HG03521 (cell line): ENCODE results near the gene TNFRSF13B.
"Not testable (repeated sequence)": the region's sequence is repeated elsewhere in the genome, so short reads cannot be mapped to it uniquely, and the experiment has no call there.

ENCODE experiments used
- ATAC-seq: cut with Tn5 transposase; IDR thresholded peaks from one replicate; pipeline ENCODE4 v1.9.1; 2021; ENCODE audit warnings: mild to moderate bottlenecking, moderate library complexity; ENCODE audit not compliant: unreplicated experiment

Gene TNFRSF13B

DNA sequence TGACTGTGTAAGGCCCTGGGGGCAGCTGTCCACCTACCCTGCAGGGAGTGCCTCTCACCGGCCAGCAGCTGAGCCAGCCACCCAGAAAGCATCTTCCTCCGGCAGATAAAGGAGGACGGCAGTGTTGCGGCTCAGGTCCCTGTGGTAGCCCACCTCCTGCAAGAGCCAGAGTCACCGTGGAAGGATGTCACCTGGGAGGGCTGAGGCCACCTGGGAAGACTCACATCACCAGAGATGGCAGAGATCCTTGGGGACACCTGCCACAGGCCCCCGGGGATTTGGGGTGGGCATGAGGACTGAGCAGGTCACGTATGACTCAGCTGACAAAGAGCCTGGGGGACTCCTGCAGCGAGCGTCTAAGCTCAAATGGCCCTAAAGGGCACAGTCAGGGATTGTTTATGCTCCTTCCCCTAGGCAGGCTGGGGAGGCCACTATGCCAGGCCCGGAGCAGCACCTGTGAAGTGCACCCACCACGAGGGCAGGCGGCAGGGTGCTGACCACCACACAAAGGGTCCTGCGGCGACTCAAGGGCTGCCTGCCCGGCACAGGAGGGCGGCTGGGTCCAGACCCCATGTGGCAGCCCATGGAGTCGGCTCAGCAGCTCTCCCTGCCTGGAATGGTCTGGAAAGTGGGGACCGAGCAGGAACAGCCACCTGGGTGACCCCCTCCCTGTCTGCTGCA is 44.1 kb downstream of the TNFRSF13B start:
- ATAC-seq = no peak

DNA sequence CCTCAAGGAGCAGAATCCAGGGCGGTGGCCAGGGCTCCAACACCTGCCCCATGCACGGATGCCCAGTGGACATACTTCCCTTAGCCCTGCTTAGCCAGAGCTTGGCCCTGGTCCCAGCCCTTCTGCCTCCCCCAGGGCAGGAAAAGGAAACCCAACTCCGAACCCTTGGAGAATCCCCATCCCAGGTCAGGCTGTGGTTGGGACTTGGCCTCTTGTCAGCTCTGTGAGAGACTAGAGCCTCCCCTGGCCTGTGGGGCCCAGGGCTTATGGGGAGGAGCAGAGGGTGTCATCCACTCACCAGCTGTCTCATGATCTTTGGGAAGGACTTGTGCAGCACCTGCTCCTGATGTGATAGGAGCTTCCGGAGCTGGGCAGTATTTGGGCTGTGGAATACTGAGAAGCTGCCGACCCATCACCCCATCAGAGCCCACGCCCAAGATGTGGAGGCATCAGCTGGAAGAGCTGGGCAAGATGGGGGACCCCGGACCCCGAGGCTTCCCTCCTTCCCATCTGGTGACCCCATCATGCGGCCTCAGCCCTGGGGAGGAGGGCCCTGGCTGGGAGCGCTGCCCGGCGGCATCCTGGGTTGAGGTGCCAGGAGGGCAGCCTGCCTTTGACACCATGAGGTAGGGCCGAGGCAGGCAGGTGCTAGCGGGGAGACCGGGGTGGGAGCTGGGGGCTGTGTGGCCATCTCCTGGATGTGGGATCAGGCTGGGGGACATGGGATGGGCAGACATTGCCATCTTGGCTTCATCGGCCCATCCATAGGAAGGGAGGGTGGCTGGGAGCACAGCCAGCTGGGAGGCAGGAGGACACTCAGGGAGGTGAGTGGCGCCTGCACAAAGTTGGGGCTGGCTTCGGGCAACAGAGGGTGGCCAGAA is 45.1 kb downstream of the TNFRSF13B start:
- ATAC-seq = no peak

DNA sequence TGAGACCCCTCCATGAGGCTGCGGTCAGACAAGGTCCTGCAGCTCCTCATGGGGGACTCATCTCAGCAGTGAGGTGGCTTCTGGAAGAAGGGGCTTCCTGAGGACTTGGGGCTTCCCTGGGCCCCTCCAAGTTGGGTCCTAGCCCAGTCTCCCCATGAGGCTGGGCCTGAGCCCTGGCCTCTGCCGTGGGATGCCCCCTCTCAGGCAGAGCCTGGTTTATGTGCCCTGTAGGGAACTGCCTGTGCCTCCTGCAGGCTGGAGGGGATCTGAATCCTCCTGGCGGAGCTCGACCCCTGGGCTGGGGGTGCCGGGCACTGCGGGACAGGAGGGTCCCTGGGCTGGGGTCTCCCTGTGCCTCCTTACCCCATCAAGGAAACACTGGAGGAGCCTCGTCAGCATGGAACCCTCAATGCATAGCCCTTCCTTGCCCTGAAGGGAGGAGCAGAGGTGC is 45.8 kb downstream of the TNFRSF13B start:
- no peak for ATAC-seq

DNA sequence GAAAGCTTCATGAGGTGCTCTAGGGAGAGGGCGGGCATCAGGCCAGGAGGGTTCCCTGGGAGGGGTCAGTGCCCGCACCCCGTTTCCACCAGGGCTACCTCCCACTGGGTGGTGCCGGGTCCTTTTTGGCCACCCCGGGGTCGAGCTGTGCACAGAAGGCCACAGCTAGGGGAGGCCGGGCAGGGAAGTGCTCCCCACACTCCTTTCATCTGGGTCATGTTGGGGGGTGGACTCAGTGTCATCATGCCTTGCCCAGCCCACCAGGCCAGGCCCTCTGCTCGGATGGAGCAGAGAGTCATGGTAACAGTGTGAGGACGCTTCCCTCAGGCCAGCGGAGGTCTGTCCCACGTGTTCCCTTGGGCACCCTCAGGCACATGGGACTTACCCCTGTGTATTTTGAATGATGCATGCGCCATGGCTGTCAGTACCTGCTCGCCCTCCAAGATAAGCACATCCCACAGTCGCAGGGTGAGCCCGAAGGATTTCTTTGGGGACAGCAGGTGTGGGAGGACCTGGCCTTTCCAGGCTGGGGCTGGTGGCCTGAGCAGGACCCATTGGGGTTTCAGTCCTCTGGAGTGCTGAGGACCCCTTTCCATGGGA is 46.4 kb downstream of the TNFRSF13B start:
- ATAC-seq = no peak

DNA sequence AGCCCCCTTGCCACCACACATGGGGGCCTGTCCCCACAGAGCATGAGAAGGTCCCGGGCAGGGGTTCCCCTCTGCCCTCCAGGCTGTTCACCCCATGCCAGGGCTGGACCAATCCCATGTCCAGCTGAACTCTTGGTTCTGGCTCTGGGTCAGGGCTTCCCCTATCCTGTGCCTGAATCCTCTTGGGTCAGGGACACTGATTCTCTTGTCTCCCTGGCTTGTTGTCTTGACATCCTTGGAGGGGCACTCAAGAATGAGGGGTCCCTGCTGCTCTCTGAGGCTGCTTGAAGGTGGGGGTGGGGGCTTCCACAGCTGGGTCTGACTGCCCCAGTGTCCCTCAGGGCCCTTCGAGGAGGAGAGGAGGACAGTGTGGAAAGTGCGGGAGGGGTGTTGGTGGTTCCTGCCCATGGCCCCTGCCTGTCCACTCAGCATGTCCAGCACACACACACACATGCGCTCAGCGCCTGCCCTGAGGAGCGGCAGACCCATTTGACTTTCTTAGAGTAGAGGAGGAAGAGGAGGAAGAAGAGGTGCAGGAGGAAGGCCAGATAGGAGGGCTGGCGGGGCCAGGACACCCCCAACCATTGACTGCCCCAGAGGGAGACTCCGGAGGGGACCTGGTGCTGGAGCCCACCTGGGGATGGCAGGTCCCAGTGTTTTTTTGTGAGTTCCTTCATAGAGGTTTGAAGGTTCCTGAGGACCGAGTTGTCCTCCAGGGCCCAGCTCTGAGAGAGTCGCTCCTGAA is 47.0 kb downstream of the TNFRSF13B start:
- ATAC-seq = no peak

DNA sequence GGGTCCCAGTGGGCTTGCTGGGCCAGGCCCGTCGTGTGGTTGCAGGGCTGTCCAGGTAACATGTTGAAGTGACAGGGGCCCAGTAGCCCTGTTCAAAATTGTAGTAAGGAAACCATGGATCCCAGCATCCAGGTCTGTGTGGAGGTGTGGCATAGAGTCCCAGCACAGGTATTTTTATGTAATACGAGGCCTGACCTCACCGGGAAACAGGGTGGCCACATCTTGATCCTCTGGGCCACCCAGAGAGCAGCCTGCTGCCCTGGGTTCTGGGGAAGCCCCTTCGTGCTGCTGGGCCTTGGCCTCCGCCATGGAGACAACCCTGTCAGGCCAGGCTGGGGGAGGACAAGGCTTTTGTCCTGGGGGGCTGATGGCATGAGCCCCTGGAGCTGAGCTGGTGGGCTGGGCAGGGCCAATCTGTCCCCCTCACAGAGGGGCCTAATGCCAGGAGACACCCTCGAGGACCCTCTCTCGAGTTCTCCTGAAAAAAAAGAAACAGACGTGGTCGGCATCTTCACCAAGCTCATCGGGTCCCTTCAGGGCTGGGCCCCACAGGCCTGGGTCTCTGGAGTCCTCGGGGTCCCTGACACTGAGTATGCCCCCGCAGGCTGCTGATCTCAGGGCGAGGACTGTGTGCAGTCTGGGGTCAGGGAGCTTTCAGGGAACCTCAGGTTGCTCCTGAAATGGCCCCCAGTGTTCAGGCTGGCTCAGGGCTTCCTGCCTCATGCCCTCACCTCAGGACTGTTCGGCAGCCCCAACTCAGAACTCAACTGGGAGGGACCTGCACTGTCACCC is 47.8 kb downstream of the TNFRSF13B start:
- no peak for ATAC-seq

DNA sequence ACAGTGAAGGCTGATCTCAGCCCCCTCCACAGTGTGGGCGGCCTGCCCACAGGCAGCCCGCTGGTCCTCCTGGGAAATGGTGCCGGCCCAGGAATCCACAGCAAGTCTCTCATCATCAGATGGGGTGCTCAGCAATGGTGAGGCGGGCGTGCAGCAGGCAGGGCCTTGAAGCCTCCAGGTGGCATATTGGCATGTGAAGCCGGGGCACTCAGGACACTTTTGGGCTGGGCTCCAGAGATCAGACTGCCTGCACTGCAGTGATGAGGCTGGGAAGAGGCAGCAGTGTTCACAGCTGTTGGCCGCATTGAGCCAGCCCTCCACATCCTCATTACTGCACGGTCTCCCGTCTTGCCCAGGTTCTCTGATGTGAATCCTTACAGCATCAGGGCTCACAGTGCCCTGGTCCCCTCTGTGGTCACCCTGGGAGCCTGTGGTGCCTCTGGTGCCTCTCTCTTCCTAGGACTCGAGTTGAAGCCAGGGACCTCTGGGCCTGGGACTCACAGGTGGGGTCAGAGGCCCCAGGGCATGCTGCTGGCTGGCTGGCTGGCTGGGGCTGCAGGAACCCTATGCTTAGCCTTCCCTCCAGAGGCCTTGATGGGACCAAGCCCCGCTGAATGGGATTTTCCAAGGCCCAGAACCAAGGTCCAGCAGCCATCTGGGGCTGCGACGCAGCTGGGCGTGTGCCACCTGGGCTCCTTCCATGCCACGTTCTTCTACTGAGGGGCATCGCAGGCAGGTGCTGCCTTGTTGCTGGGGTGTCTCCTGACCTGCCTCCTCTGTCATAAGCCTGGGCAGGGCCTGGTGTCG is 48.6 kb downstream of the TNFRSF13B start:
- ATAC-seq = no peak

DNA sequence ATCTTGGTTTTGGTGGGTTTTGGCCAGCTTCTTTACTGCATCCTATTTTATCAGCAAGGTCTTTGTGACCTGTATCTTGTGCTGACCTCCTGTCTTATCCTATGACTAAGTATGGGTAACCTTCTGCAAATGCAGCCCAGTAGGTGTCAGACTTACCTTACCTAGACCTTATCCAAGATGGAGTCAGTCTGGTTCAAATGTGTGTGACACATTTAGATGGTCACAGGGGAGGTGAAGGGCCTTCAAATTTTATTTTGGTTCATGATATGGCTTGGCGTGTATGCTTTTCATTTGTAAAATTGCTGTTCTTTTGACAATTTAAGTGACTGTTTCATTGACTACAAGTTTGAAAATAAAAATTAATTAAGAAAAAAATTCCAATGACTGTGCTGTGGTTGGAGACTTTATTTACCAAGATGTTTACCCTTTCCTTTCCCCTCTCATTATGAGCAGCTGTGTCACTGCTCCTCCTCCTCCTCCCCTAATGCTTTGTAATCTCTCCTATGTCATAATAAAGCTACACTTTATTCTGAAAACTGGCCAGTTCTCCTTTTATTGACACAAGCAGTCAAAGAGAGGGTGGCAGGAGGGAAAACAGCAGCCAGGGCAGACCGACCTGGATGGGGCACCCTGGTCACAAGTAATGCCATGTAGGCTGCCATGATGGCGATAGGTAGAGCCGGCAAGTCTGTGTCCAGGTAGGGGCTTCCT is 49.4 kb downstream of the TNFRSF13B start:
- ATAC-seq = no peak

DNA sequence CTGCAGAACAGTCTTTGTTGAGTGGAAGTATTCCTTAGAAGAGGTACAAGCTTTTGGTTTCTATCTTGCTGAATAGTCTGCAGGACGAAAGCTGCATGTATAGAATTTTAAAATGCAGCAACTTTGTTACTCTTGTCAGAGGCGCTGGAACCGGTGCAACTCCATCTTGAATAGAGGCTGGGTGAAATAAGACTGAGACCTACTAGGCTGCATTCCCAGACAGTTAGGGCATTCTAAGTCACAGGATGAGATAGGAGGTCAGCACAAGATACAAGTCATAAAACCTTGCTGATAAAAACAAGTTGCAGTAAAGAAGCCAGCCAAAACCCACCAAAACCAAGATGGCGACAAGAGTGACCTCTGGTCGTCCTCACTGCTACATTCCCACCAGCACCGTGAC is 50.5 kb downstream of the TNFRSF13B start:
- not testable (repeated sequence) for ATAC-seq

DNA sequence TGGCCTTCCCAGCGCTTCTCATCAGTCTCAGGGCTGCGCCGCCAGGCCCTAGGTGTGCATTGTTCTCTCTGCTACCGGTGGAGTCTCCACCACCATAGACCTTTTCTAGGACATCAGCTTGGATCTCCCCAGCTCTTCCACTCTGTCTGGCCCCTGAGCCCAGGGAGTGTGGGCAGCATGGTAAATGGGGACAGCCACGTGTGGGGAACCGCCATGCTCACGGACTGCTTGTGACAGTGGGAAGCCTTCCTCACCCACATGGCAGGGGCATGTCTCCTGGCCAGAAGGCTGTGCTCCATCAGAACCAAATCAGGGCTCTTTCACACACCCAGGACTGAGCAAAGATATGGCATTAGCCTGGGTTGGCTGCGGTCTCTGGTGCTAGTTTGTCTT is 51.3 kb downstream of the TNFRSF13B start:
- ATAC-seq = no peak

DNA sequence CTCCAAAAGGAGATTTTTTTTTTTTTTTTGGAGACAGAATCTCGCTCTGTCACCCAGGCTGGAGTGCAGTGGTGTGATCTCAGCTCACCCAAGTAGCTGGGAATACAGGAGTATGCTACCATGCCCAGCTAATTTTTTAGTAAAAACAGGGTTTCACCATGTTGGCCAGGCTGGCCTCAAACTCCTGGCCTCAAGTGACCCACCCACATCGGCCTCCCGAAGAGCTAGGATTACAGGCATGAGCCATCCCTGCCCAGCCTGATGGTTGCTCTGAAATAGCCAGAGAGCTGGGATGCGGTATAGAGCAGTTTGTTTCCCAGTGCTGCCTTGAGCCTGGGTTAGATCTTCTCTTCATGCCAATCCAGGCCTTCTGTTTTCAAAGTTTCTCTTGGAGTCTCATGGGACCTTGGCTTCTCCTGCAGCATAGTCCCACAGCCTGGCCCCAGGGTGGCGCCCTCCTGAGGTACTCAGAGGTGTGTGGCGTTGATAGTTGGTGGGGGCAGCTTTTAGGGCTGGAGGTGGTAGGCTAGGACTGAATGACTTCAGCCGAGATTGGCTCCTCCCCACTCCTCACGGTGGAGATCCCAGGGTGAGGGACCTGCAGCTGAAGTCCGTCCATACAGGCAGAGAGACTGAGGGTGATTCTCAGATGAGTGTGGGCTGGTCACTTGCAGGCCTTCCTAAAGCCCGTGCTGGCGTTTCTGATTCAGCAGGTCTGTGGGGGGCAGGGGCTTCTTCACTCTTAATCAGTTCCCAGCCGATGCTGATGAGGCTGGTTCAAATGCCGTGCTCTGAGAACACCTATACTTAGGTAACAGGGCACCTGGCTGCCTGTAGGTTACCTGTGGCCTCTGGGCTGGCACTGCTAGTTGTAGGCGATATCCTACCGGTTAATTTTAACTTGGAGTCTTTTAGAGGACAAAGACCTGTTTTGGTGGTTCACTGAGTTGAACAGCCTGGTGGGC is 52.0 kb downstream of the TNFRSF13B start:
- ATAC-seq = no peak

DNA sequence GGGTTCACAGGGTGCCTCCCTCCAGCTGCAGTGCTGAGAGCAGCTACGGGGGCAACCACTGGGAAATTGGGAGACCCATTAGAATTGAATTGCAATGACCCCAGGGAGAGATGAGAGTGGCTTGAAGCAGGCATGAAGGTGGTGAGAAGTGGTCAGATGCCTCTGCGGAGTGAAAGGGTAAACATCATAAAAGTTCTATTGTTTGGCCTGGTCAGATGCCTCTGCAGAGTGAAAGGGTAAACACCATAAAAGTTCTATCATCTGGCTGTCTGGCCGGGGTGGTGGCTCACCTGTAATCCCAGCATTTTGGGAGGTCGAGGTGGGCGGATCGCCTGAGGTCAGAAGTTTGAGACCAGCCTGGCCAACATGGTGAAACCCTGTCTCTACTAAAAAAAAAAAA is 53.5 kb downstream of the TNFRSF13B start:
- ATAC-seq = no peak

DNA sequence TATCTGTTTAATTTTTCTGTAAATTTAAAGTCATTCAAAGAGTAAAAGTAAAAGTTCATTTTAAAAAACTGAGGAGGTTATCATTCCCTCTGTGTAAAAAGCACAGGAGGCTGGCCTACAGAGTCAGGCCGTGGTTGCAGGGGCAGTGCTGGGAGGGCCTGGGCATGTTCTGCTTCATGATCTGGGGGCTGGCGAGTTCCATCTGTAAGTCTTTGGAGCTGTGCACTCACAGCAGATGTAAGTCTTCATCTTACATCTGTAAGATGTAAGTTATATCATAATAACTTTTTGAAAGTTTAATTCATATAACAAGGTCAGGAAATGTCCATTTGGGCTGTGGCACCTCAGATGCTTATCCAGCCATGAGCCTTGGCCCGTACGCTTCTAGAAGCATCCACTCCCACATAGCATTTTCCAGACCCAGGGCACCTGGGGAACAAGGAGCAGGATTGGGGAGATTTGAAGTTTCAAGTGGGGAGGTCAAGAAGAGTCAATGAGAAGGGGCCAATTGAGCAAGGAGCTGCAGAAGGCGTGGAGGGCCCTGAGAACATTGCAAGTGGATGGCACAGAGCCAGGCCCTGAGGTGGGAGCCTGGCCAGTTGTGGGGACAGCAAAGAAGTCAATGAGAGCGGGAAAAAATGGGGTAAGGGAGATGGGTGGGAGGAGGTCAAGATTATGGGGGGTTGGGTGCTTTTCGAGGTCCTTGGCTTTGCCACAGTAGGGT is 54.1 kb downstream of the TNFRSF13B start:
- ATAC-seq = no peak

DNA sequence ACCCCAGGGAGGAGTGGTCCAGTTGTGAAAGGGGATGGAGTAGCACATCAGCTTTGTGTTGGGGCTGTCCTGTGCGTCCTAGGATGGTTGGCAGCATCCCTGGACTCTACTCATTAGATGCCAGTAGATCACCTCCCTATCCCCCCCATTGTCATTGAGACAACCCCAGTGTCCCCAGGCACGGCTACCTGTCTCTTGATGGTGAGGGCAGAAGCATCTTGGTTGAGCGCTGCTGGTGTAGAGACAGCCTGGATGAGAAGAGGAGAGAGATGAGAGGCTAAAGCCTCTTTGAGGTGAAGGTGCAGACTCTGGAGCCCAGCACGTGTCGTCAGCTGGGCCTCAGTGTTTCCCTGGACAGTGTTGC is 55.4 kb downstream of the TNFRSF13B start:
- ATAC-seq = no peak

DNA sequence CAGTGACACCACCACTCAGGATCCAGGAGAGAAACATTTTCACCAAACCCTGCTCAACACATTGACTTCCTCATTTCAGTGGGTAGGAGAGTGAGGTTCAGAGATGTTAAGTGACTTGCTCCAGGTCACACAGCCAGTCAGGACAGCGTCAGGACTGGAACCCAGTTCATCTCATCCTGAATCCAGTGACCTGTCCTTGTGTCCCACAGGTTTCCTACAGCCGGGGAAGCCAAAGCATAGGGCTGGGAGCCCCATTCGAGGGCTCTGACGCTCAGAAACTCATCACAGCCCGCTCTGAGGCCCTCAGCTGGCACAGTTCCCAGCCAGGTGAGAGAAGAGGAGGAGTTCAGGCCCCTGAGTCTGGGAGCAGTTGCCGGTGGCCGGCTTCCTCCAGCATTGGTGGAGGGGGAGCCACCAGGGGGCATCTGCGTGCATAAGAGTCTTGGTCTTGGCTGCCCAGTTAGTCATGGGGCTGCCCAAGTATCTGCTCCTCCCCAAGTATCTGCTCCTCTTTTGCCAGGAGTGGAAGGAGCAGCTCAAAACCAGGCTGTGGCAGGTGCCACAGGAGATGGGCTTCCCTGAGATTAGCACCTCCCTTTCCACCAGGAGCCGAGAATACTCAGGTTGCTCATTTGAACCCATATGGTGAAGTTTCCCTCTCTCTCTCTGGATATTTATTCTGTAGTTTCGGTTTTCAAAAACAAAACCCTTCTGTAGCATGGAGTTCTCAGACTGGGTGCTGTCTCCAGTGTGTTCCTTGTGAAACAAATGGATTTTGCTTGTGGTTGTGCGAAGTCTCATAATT is 56.0 kb downstream of the TNFRSF13B start:
- no peak for ATAC-seq

DNA sequence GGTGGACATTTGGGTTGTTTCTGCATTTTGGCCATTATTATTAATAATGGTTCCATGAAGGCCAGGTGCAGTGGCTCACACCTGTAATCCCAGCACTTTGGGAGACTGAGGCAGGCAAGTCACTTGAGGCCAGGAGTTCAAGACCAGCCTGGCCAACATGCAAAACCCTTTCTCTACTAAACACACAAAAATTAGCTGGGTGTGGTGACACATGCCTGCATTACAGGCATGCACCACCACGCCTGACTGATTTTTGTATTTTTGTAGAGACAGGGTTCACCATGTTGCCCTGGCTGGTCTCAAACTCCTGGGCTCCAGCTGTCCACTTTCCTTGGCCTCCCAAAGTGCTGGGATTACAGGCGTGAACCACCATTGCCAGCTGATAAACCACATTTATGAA is 58.5 kb downstream of the TNFRSF13B start:
- ATAC-seq = no peak
